H1 (cell line): ENCODE data around the gene KPNA1.

ENCODE experiments used
- CBX8 ChIP-seq: fragments of 300-800, 300-1000 bp; sonication (generic); IDR thresholded peaks from 2 replicates; pipeline ENCODE4 v1.7.1; 2016; ENCODE audit warnings: low read depth, low read length, borderline replicate concordance
- CEBPB ChIP-seq: IDR thresholded peaks from 2 replicates; pipeline ENCODE4 v1.6.1; 2012; ENCODE audit warnings: low read depth, low read length
- CREB1 ChIP-seq: IDR thresholded peaks from 2 replicates; pipeline ENCODE4 v1.6.1; 2012; ENCODE audit warnings: inconsistent platforms
- CTCF ChIP-seq, 3 experiments: IDR thresholded peaks; 1 replicate in 2 of 3; 2 replicates in 1 of 3; pipeline versions ENCODE4 v1.5.1 to v1.6.1; 2011; ENCODE audit warnings: low read length in 3 of 3, mild to moderate bottlenecking in 3 of 3, inconsistent platforms in 2 of 3, low read depth in 1 of 3, moderate library complexity in 1 of 3; ENCODE audit not compliant: insufficient read depth in 1 of 3; ENCODE audit errors: control extremely low read depth in 1 of 3
- EGR1 ChIP-seq: IDR thresholded peaks from 2 replicates; pipeline ENCODE4 v1.6.1; 2011; ENCODE audit warnings: low read depth, low read length, borderline replicate concordance
- EZH2 ChIP-seq: fragments of 200-600 bp; sonication (generic); IDR thresholded peaks from 2 replicates; pipeline ENCODE4 v1.7.1; 2012; ENCODE audit warnings: low read depth, mild to moderate bottlenecking, moderate library complexity, low read length, inconsistent platforms; ENCODE audit not compliant: severe bottlenecking
- POLR2A ChIP-seq, 2 experiments: IDR thresholded peaks; 1 replicate in 1 of 2; 2 replicates in 1 of 2; pipeline ENCODE4 v1.6.1; 2011; ENCODE audit warnings: low read depth in 2 of 2, low read length in 2 of 2, mild to moderate bottlenecking in 2 of 2; ENCODE audit errors: control extremely low read depth in 1 of 2
- POLR2AphosphoS5 ChIP-seq: IDR thresholded peaks from 2 replicates; pipeline ENCODE4 v1.6.1; 2011; ENCODE audit warnings: low read depth, low read length
- RBBP5 ChIP-seq: IDR thresholded peaks from 2 replicates; pipeline ENCODE4 v1.7.1; 2012; ENCODE audit warnings: low read depth, mild to moderate bottlenecking, inconsistent platforms, low read length, moderate library complexity, borderline replicate concordance
- RFX5 ChIP-seq: IDR thresholded peaks from 2 replicates; pipeline ENCODE4 v1.6.1; 2011; ENCODE audit warnings: low read depth, low read length, improper control_type of control experiment, borderline replicate concordance
- TBP ChIP-seq: IDR thresholded peaks from 2 replicates; pipeline ENCODE4 v1.6.1; 2011; ENCODE audit warnings: low read depth, low read length, improper control_type of control experiment
- TEAD4 ChIP-seq: IDR thresholded peaks from 2 replicates; pipeline ENCODE4 v1.6.1; 2012; ENCODE audit warnings: low read depth, low read length, inconsistent platforms, mixed read lengths
- YY1 ChIP-seq: IDR thresholded peaks from 2 replicates; pipeline ENCODE4 v1.6.1; 2011; ENCODE audit warnings: low read depth, mild to moderate bottlenecking, low read length

- TF ChIP-seq CTCF (IDR thresholded peaks at IDR 0.05; ENCODE audit: control extremely low read depth in 1 of 3, insufficient read depth in 1 of 3, low read depth in 1 of 3, low read length in 3 of 3) (no peak), POLR2A (IDR thresholded peaks at IDR 0.05; ENCODE audit: control extremely low read depth in 1 of 2, low read depth in 2 of 2, low read length in 2 of 2) (no peak), RFX5 (no peak), EGR1 (no peak), RBBP5 (no peak), EZH2 (no peak), CBX8 (no peak), TEAD4 (no peak), CREB1 (no peak), TBP (no peak), POLR2AphosphoS5 (no peak), YY1 (no peak), CEBPB (no peak)
Measured at GRCh38 chr3:122562923-122563716, 48.4 kb upstream of the KPNA1 start.
